GM21786 (cell line): ENCODE measurements around the gene RASA1.

Experiments used
- ATAC-seq: cut with Tn5 transposase; IDR thresholded peaks from one replicate; pipeline ENCODE4 v1.9.1; 2021; ENCODE audit not compliant: unreplicated experiment

The RASA1 gene

GRCh38 chr5:87400305-87400899 is 132.7 kb downstream of the RASA1 start:
- ATAC-seq: peak; percentile 72

- ATAC-seq: no peak
Observed at GRCh38 chr5:87401626-87402025, 133.9 kb downstream of the RASA1 start.

GRCh38 chr5:87403409-87403808 is 135.7 kb downstream of the RASA1 start:
- no peak for ATAC-seq

GRCh38 chr5:87403899-87404298 is 136.2 kb downstream of the RASA1 start:
- no peak for ATAC-seq

GRCh38 chr5:87404359-87404758 is 136.7 kb downstream of the RASA1 start:
- no peak for ATAC-seq

GRCh38 chr5:87405472-87406155 is 137.9 kb downstream of the RASA1 start:
- ATAC-seq: no peak

GRCh38 chr5:87408204-87408603 is 140.5 kb downstream of the RASA1 start:
- ATAC-seq: no peak

GRCh38 chr5:87410931-87411330 is 143.2 kb downstream of the RASA1 start:
- ATAC-seq: no peak

GRCh38 chr5:87411586-87411972 is 143.9 kb downstream of the RASA1 start:
- no peak for ATAC-seq

- ATAC-seq: peak; percentile 7
Observed at GRCh38 chr5:87411973-87412629, 144.4 kb downstream of the RASA1 start.

GRCh38 chr5:87412630-87413342 is 145.1 kb downstream of the RASA1 start, which contains the start of gene CCNH:
CCNH (minus strand) TSS chr5:87412930; CDS start chr5:87412794, 136 bp downstream.
- peak; percentile 99 for ATAC-seq

- no peak for ATAC-seq
Observed at GRCh38 chr5:87413343-87413645, 145.6 kb downstream of the RASA1 start.

- no peak for ATAC-seq
Observed at GRCh38 chr5:87418506-87418905, 150.8 kb downstream of the RASA1 start.

GRCh38 chr5:87421307-87421706 is 153.6 kb downstream of the RASA1 start:
- ATAC-seq: no peak

- no peak for ATAC-seq
Observed at GRCh38 chr5:87423755-87424154, 156.1 kb downstream of the RASA1 start.

- ATAC-seq: no peak
Observed at GRCh38 chr5:87430863-87431457, 163.3 kb downstream of the RASA1 start.

- ATAC-seq: no peak
Observed at GRCh38 chr5:87432460-87432859, 164.8 kb downstream of the RASA1 start.

- no peak for ATAC-seq
Observed at GRCh38 chr5:87433945-87434344, 166.3 kb downstream of the RASA1 start.

GRCh38 chr5:87434461-87434860 is 166.8 kb downstream of the RASA1 start:
- ATAC-seq: no peak

- no peak for ATAC-seq
Observed at GRCh38 chr5:87435144-87435694, 167.5 kb downstream of the RASA1 start.

- no peak for ATAC-seq
Observed at GRCh38 chr5:87437724-87438123, 170.0 kb downstream of the RASA1 start.
